NCI-H748 (cell line): ENCODE data around the gene ATP6V0A1.
A peak's percentile ranks its signal among the peaks of the same experiment; 100 is the strongest.
"Not testable (repeated sequence)": the region's sequence is repeated elsewhere in the genome, so short reads cannot be mapped to it uniquely, and the experiment has no call there.

Source experiments
- DNase-seq: peaks from one replicate; lab custom pipeline; 2025; ENCODE audit not compliant: unreplicated experiment; lab: John Stamatoyannopoulos, UW

The ATP6V0A1 gene

GRCh38 chr17:42458497-42459255 lies at the start of gene ATP6V0A1:
TSS of gene ATP6V0A1 (plus strand) at chr17:42458878. CDS start at chr17:42460895, 2,017 bp downstream.
- peak; percentile 94 for DNase-seq

- DNase-seq, result no peak
Observed at GRCh38 chr17:42409523-42410318, 49.0 kb upstream of the ATP6V0A1 start.

- DNase-seq, result no peak
Observed at GRCh38 chr17:42410319-42410685, 48.4 kb upstream of the ATP6V0A1 start.

- no peak for DNase-seq
Observed at GRCh38 chr17:42411361-42411760, 47.3 kb upstream of the ATP6V0A1 start.

GRCh38 chr17:42411905-42412679 lies 46.6 kb upstream of the ATP6V0A1 start:
- DNase-seq, result no peak

- DNase-seq, result no peak
Observed at GRCh38 chr17:42413464-42414040, 45.1 kb upstream of the ATP6V0A1 start.

- no peak for DNase-seq
Observed at GRCh38 chr17:42414704-42415409, 43.8 kb upstream of the ATP6V0A1 start.

- not testable (repeated sequence) for DNase-seq
Observed at GRCh38 chr17:42417981-42418380, 40.7 kb upstream of the ATP6V0A1 start.

- DNase-seq, result no peak
Observed at GRCh38 chr17:42421136-42421506, 37.6 kb upstream of the ATP6V0A1 start.

- DNase-seq, result no peak
Observed at GRCh38 chr17:42421507-42422338, 37.0 kb upstream of the ATP6V0A1 start.

GRCh38 chr17:42422412-42422957 lies 36.2 kb upstream of the ATP6V0A1 start:
- peak; percentile 45 for DNase-seq

GRCh38 chr17:42422958-42423712 lies 35.5 kb upstream of the ATP6V0A1 start, which contains the start of gene CAVIN1:
TSS of gene CAVIN1 (minus strand) at chr17:42423256. CDS start at chr17:42423097, 159 bp downstream.
- DNase-seq, result peak; percentile 39

- no peak for DNase-seq
Observed at GRCh38 chr17:42423766-42424165, 34.9 kb upstream of the ATP6V0A1 start.

GRCh38 chr17:42424991-42425610 lies 33.6 kb upstream of the ATP6V0A1 start:
- DNase-seq, result no peak

GRCh38 chr17:42428141-42428944 lies 30.3 kb upstream of the ATP6V0A1 start:
- DNase-seq, result peak; percentile 47

- DNase-seq, result no peak
Observed at GRCh38 chr17:42429726-42430447, 28.8 kb upstream of the ATP6V0A1 start.

GRCh38 chr17:42431758-42432161 lies 26.9 kb upstream of the ATP6V0A1 start:
- DNase-seq, result no peak
